Lower leg skin (tissue), 3 donors: ENCODE measurements around the gene CD200.

Experiments used
- POLR2A ChIP-seq, 2 donors: fragments of 450-650 bp; IDR thresholded peaks; one replicate each; pipeline ENCODE4 v1.6.1; 2016 to 2017; ENCODE audit warnings: antibody characterized with exemption in 2 of 2, mild to moderate bottlenecking in 1 of 2, moderate library complexity in 1 of 2
- TF ChIP-seq, protein P1 (sequence below), 3 donors: fragments of 450-650 bp; IDR thresholded peaks; one replicate each; pipeline ENCODE4 v1.5.1; 2016; ENCODE audit warnings: antibody characterized with exemption in 3 of 3, mild to moderate bottlenecking in 3 of 3, moderate library complexity in 2 of 3

DNA sequence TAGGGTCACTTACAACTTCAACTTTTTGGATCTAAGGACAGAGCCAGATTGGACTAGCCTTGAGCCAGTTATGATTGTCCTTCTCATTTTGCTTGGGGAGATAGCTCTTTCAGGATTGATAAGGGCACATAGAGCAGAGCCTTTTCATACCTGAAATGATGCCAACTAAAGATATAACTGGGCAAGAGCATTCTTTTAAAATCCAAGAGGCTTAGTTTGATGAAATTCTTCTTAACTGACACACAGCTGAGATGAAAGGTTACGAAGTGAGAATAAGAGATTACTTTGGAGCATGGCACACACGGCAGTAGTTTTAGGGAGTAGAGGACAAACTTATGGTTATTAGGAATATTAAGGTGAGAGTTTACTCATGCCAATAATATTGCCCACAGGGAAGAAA is 12.7 kb downstream of the CD200 start:
- TF ChIP-seq, protein P1, sequence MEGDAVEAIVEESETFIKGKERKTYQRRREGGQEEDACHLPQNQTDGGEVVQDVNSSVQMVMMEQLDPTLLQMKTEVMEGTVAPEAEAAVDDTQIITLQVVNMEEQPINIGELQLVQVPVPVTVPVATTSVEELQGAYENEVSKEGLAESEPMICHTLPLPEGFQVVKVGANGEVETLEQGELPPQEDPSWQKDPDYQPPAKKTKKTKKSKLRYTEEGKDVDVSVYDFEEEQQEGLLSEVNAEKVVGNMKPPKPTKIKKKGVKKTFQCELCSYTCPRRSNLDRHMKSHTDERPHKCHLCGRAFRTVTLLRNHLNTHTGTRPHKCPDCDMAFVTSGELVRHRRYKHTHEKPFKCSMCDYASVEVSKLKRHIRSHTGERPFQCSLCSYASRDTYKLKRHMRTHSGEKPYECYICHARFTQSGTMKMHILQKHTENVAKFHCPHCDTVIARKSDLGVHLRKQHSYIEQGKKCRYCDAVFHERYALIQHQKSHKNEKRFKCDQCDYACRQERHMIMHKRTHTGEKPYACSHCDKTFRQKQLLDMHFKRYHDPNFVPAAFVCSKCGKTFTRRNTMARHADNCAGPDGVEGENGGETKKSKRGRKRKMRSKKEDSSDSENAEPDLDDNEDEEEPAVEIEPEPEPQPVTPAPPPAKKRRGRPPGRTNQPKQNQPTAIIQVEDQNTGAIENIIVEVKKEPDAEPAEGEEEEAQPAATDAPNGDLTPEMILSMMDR (IDR thresholded peaks at IDR 0.05): no peak
- no peak for TF ChIP-seq POLR2A (IDR thresholded peaks at IDR 0.05)
